Forelimb muscle (tissue), 1 donor: ENCODE data around the gene DST. TPM values are rescaled to one million over a fixed set of nuclear protein-coding genes. Genes with fewer than 3 reads are reported as not detected.

ENCODE experiments used
- DNase-seq: peaks from one replicate; pipeline ENCODE4 v3.0.0-alpha.2; 2013; ENCODE audit warnings: low read depth
- polyA plus RNA-seq: library from polyadenylated mRNA; unstranded; fragments of 120-200 nt; gene quantifications from one replicate; pipeline ENCODE4 v1.2.1, GENCODE V29; 2013; ENCODE audit not compliant: insufficient read length

DST gene
- polyA plus RNA-seq: 192 TPM

DNA sequence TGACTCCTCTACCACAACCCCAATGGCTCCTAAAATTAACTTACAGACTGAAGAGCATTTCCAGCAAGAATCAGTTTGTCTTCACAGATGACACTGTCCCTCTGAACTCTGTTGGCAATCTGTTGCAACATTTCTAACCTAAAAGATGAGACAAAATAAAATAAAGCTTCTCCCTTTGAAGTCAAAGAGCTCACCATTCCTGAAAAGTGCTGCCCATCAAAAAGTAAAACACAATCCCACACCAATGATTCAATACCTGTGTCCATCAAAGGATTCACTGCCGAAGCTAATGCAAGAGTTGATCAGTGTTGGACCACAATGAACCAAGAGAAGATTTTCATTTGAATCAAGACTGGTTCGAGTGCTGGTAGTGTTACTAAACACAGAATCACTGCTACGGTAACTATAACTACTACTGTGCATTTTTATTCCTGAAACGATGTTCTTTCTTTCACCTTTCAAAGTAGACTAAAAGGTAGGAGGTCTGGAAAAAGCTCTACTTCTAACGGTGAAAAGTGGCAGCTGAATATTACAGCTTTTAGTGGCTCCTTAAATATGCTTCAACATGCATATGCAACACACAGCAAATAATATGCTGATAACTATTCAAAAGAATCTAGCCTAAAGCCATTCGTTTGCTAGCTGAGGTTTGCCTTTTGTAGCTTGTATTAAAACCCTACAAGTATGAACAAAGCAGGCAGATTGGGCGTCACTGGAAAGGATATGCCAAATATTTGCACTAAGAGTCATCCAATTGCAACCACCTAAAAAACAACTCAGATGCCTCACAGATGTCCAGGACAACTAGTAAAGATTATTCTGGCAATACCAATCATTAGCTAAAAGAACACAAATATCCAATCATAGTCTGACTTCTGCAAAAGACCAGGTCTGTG is at the start of gene DST:
Gene DST, minus strand, starts transcription at position 524 of the 896 bp plus-strand sequence.
- DNase-seq: no peak

DNA sequence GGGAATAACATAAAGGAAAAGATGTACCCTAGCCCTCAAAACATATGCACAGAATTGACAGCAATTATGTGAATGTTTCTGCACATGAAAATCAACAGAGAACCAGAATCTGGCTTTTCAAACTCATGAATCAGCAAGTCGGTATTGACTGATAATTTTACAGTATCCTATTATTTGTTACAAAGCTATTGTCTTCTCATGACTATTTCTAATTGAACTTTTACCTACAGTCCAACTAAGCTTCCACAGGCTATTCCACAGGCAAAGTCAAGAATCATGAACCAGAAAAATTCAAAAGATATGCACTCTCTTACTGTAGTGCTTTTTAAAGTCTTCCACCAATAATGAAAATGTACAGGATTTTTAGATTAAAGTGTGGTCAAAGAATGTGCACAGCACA is 49.1 kb upstream of the DST start:
- no peak for DNase-seq

DNA sequence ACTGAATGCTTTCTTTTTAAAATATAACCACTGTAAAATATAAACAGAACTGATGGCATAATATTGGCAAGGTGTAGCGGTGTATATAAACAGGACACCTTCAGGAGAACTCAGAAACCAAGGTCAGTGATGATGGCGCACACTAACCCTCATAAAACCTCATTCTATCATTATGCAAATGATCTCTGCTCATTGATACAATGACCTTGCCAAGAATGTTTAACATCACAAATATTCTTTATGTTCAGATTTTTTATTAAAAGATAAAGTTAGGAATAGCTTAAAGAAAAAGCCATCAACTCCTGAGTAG is 48.6 kb upstream of the DST start:
- no peak for DNase-seq

DNA sequence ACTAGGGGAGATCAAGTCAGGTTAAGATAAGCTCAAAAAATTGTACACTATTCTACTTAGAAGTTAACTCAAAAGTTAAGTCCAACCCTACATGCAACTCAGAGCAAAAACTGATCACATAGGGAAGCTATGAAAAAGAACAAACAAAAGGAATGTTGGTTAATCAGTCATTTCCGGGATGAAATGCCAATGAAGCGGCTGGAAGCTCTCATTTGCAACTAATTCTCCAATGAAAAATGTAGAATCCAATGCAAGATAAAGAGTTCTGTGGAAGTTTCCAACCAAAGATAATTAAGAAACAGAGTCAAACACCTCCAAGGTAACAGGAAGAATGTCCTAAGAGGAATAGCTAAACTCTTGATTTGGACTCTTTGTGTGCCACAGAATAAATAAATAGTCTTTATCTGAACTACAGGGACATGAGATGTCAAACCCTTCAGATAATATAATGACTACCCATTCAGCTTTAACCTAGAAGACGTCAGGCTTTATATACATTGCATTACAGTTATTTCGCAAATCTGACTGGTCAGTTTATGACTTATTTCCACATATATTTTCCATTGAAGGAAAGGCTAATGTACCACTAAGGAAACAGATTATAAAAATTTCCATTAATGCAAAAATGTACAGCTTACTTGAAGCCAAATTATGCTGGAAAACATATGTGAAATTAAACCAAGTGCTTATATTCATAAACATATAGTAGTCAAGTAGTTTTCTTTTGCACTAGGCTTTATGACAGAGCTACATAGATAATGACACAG is 48.0 kb upstream of the DST start:
- no peak for DNase-seq

DNA sequence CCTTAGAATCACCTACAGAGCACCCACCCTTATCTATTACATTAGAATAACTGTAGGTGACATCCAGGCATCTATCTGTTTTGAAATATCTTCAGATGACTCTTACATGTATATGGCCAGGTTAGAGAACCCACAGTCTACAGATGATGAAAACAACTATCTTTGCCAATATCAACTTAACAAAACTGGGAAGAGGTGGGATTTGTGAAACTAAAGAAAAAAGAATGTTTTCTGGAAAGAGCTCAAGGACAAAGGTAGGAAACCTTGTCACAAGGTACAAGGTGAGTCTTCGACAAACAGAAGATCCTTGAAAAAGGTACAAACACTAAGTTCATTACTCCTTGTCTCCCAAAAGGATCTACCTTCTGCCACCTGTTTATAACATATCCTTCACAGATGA is 47.0 kb upstream of the DST start:
- DNase-seq: no peak

DNA sequence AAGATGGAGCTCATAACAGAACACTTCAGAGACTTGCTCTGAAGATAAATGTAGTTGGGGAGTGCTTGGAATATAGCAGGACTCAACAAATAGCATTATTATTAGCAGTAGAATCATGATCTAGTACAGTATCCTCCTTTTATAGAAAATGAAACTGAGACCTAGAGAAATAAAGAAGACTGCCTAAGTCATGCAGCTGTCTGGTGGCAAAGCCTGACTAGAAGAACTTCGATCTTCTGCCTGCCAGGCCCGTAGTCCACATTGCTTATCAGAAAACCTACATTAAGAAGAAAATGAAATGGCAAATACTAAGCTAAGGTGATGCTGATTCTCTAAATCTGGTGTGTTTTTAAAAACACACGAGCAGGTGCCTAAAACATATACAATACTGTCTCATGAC is 46.4 kb upstream of the DST start:
- DNase-seq: no peak

DNA sequence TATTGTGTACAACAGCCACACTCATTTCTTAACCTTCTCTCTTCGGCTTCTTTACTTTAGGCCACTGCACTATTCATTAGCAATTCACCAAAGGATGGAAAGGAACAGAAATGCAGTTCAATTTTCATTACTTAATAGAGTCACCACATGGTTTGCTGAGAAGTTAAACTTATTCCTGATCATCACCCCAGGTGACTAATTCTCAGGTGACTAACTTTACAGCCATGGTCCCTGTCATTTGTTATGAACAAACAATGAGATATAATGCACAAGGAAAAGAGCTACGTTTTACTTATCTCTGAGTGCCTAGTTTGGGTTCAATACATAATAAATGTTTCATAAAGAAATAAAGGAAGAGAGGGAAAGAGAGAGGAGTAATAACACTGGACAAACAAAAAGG is 45.8 kb upstream of the DST start:
- no peak for DNase-seq

DNA sequence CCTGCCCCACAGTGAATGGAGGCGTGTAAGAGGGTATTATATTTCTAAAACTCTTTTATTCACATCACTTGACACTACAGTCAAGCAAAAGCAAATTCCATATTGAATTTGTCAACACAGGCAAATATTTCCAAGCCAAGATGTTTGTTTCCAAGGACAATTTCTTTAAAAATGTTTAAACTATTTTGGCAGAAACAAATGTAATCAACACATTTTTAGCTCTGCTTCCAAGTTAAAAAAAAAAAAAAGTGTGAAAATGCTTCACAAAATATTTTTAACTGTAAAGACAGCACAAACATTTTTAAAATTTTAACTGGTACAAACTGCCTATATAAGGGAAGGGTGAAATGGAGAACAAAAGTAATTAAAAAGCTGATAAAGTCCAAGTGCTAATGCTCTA is 44.9 kb upstream of the DST start:
- DNase-seq: no peak

DNA sequence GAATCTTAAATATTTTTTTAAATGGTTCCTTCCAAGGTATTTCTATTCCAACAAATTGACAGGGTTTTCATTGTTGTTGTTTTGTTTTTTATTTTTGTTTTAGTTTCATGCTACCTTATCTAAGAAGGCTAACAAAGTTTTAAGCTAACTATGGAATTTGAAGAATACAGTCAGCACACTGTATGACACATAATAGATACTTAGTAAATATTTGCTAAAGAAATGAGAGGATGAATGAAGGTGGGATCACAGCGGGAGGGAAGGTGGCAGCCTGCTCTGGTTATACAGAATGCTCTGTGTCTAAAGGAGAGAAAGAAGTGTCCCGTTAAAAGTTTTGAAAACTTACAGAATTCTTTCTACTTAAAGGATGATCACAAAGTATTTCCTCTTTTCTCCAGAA is 43.7 kb upstream of the DST start:
- DNase-seq: no peak

DNA sequence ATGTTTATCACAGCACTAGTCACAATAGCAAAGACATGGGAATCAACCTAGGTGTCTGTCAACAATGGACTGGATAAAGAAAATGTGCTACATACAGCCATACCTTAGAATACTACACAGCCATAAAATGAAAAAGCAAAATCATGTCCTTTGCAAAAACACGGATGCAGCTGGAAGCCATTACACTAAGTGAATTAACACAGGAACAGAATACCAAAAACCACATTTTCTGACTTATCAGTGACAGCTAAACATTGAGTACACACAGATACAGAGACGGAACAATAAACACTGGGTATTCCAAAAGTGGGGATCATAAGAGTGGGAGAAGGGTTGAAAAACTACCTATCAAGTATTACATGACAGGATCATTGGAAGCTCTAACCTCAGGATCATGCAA is 43.3 kb upstream of the DST start:
- no peak for DNase-seq

DNA sequence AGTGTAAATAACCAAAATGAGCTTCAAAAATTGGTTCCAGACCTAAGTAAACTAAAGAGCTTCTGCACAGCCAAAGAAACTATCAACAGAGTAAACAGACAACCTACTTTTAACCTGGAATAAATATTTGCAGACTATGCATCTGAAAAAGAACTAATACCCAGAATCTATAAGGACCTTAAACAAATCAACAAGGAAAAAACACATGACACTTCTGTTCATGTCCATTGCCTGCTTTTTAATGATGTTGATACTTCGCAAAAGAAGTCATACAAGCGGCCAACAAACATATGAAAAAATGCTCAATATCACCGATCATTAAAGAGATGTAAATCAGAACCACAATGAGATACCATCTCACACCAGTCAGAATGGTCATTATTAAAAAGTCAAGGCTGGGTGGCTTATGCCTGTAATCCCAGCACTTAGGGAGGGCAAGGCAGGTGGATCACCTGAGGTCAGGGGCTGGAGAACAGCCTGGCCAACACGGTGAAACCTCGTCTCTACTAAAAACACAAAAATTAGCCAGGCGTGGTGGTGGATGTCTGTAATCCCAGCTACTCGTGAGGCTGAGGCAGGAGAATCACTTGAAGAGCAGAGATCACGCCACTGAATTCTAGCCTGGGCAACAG is 42.5 kb upstream of the DST start:
- no peak for DNase-seq

DNA sequence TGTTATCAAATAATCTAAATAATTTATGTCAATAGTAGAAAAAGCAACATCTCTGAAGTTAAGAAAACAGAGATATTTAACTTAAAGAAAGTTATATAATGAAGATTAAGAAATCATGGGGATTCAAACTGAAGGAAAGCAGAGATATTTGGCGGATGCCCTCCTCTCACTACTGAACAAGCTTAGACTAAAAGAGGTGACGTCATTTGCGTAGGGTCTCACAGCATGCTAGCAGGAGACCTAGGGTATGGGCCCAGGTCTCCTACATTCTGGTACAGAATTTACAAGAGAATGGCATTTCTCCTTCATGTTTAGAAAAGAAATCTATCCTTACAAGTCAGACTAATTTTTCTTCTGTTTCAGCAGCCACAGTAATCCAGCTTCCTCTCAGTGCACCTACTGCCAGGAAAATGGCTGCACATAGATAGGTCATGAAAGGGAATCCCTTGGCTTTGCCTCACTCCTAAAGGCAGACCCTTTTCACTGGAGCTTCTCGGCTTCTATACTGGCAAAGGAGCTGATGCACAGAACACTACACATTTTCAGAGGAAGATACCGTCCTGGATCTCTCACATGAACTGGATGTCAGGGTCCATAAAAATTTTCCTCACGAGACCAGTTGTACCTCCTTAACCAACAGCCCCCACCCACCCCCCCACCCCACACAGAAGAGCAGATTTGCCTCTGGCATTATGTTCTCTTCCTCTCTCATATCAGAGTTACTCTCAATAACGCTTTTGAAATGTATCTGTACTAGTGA is 41.8 kb upstream of the DST start:
- DNase-seq: no peak

DNA sequence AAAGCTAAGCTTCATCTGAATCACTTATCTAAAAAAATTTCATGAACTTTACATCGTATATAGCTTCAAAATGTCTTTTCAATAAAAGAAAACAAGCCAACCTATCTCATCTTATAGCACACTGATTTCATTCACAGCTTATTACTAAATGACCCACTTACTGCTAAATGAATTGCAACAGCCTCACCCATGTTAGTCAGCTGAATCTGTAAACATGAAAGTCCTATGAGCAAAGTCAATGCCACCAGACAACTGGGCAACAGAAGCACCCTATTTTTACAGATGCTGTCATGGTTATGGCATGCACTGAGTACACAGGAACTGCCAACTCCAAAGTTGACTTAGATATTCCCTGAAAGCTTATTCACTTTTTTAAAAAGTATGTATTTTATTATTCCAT is 41.2 kb upstream of the DST start:
- DNase-seq: no peak

DNA sequence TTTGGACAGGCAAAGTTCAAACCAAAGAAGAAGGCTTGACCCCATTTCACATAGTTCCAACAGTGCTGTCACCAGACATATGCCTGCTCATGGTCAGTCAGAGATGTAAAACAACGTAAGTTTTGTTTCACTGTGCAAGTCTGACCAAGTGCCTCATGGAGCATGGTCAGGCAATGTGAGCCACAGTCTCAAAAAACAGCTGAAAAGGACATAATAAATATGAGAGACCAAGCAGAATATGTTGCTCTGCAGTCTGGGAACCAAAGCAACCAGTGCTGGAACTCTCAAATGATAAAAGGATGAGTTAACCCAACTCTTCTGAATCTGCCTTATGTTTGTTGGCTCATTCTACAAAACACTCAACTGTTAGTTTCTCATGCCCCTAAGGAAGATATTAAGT is 39.9 kb upstream of the DST start:
- no peak for DNase-seq

DNA sequence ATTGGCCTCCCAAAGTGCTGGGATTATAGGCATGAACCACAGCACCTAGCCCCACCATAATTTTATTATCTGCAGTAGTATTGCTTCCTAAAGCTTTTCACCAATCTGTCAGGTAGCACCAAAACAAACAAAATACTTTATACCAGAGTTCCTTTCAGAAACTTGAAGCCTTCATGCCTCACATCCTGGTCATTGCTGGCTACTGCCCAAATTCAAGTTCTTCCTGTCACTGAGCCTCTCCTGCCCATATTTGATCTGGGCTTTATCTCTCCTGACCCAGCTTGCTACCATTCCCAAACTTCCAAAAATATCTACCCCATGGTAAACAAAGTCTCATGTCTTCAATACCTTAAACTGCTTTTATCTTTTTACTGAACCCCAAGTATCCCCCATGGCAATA is 34.9 kb upstream of the DST start:
- no peak for DNase-seq

DNA sequence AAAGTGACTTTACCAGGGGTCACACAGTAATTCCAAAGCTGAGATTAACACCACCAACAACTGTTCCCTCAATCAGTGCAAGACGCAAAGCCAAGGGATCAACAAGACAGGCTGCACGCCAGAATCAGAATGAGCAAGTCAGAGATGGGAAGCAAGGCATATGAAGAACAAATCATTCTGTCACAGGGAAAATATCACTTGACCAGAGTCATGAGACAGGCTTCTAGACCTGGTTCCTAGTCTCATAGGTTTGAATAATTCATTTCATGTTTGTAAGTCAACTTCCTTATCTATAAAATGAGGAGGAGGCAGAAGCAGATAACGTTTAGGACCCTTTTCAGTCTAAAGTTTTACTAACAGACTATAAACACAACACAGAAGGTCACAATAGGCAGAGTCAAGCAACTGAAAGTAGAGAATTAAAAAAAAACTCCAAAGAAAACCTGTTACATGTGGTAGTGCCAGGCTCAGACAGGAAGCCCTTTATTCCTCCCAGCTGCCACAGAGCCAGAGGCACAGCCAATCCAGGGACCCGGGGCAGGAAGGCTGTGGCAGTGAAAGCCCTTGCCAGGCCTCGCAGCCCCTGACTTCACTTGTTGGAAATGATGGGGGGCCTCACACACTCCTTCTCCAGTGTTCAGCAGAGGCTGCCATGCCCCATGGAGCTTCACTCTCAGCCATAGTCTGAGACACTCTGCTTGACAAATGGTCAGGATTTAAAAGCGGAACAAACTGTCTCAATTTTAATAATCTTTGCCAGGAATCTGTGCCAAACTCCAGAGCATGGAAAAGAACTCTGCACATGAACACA is 29.2 kb upstream of the DST start:
- no peak for DNase-seq

DNA sequence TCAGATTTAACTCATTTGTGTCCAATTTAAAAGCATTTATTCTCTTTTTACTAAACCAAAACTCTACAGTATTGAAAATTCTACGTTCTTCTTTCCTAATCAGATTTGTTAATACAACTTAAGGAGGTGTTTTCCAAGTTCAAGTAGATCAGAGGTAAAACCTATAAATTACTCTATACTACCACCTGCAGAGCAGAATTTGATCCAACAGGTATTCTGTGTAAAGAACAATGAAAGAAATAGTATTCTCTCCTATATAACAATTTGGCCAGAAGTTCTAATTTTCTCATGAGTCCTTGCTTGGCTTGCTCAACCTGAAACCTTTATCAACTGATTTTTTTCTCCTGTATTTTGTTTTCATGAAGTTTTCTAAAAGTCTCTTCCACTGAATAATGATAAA is 28.5 kb upstream of the DST start:
- DNase-seq: no peak

DNA sequence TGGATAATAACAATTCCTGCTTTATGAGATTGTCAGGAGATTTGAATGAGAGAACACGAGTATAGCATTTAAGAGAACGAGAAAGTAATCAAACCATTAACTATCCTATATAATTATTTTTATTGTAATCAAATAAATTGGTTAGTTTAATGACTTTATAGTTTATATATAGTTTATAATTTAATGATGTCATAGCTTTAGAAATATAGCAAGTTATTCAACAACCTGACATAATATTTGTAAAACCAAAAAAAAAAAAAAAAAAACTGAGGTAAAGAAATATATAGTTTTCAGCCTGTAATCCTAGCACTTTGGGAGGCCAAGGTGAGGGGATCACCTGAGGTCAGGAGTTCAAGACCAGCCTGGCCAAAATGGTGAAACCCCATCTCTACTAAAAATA is 26.4 kb upstream of the DST start:
- DNase-seq: no peak

DNA sequence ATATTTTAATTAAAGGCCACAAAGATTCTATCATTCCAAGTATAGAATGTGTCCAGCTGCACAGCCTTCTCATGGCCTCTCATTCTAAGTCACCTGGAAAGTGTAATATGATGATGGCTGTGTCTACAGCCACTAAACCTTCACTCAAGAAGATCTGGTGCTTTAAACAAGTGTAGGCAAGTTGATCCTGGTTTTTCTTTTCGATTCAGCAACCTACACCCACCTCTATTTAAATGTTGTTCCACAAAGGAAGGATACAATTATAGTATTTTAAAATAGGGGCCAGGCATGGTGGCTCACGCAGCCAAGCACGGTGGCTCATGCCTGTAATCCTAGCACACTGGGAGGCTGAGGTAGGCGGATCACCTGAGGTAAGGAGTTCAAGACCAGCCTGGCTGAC is 25.5 kb upstream of the DST start:
- no peak for DNase-seq

DNA sequence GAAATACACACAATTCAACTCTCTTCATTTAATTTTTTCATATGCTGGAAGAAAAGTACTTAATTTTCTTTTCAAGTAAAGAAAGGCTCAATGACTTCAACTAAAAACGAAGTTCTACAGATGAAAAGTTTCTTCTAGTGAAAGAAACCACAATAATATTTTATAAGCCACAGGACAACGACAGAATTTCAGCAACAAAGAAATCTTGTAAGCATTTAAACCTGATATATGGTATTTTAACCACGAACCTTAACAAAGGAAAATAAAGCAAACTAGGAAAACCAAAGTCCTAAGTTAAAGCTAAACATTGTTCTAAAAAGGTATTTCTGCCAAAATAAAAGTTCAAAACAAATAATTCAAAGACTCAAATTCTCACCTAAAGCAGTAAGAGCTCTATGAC is 24.6 kb upstream of the DST start:
- DNase-seq: no peak

DNA sequence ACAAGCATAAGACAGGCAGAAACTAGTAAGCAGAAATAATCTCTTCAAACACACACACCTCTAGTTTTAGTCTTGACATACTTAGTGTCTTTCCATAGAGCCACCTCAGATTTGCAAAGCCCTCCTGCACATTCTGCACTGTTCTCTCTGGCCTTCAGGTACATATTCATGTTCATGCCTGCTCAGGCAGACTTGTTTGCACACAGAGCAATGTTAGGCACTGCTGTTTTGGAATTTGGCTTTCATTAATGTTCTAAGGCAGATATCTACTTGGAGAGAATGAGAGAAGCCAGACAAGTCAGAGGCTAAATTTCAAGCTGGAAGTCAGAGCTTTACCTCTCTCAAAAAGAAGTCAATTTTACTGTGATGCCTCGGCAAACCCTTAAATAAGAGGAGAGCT is 21.3 kb upstream of the DST start:
- no peak for DNase-seq
